Measurements from ENCODE around the gene YPEL4. TPM values are rescaled to one million over a fixed set of nuclear protein-coding genes. Genes with fewer than 3 reads are reported as not detected.

Gene YPEL4
- total RNA-seq, 1 experiment from 2014 or later: 0.28 TPM

DNA sequence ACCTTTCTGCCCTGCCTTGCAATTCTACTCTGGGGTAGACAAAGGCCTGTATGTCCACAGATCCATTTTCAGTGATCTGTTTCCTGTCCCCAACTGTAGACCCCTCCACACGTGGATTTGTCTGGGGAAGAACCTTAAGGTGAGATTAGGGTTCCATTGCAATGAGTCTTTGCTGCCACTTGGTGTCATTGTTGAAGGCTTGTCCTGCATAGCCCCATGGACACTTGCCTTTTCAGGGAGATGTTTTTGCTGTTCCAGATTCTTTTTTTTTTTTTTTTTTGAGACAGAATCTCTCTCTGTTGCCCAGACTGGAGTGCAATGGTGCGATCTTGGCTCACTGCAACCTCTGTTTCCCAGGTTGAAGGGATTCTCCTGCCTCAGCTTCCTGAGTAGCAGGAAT is 30.4 kb downstream of the YPEL4 start:
- CTCF ChIA-PET: no interaction called here
- H3K36me3 Mint-ChIP-seq (ENCODE audit: insufficient read depth, unreplicated experiment): no peaks in the 10 kb centered on the region
- no peaks in the 10 kb centered on the region for H3K9me3 Mint-ChIP-seq (ENCODE audit: low read depth, unreplicated experiment)
- H3K4me1 Mint-ChIP-seq (ENCODE audit: low read depth, unreplicated experiment): no peaks in the 10 kb centered on the region
- H3K27me3 Mint-ChIP-seq (ENCODE audit: unreplicated experiment): no peaks in the 10 kb centered on the region
- no peak for DNase-seq
- H3K4me3 Mint-ChIP-seq (ENCODE audit: low read depth, unreplicated experiment): no peak overlapping the region
- intact Hi-C loops (cut with micrococcal nuclease; ENCODE audit: unreplicated experiment): no loop called here
- TF ChIP-seq, protein P1, sequence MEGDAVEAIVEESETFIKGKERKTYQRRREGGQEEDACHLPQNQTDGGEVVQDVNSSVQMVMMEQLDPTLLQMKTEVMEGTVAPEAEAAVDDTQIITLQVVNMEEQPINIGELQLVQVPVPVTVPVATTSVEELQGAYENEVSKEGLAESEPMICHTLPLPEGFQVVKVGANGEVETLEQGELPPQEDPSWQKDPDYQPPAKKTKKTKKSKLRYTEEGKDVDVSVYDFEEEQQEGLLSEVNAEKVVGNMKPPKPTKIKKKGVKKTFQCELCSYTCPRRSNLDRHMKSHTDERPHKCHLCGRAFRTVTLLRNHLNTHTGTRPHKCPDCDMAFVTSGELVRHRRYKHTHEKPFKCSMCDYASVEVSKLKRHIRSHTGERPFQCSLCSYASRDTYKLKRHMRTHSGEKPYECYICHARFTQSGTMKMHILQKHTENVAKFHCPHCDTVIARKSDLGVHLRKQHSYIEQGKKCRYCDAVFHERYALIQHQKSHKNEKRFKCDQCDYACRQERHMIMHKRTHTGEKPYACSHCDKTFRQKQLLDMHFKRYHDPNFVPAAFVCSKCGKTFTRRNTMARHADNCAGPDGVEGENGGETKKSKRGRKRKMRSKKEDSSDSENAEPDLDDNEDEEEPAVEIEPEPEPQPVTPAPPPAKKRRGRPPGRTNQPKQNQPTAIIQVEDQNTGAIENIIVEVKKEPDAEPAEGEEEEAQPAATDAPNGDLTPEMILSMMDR (IDR thresholded peaks at IDR 0.05; ENCODE audit: unreplicated experiment): no peak
- no peak overlapping the region for H3K27ac Mint-ChIP-seq (ENCODE audit: unreplicated experiment)
- no TSS peak for BruUV-seq (replicated peaks)

DNA sequence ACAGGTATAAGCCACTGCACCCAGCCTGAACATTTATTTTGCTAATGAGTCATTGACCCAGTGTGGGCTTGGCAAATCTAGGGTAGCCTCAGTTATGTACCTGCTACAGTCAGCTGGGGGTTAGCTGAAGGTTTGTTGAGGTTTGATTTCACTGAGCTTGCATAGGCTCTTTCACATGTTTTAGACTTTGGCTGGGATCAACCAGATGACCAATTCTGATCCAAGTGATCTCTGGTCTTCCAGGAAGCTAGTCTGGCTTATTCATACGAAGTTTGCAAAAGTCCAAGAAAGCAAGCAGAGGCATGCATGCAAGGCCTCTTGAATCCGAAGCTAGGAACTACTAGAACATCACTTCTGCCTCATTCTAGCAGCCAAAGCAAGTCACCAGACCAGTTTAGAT is 31.3 kb downstream of the YPEL4 start:
- CTCF ChIA-PET: no interaction called here
- no TSS peak for BruUV-seq (replicated peaks)
- intact Hi-C loops (cut with micrococcal nuclease; ENCODE audit: unreplicated experiment): no loop called here
- H3K9me3 Mint-ChIP-seq (ENCODE audit: low read depth, unreplicated experiment): no peaks in the 10 kb centered on the region
- TF ChIP-seq, protein P1 (IDR thresholded peaks at IDR 0.05; ENCODE audit: unreplicated experiment): no peak
- no peak overlapping the region for H3K27ac Mint-ChIP-seq (ENCODE audit: unreplicated experiment)
- H3K4me1 Mint-ChIP-seq (ENCODE audit: low read depth, unreplicated experiment): no peaks in the 10 kb centered on the region
- no peak for DNase-seq
- no peaks in the 10 kb centered on the region for H3K36me3 Mint-ChIP-seq (ENCODE audit: insufficient read depth, unreplicated experiment)
- no peak overlapping the region for H3K4me3 Mint-ChIP-seq (ENCODE audit: low read depth, unreplicated experiment)
- H3K27me3 Mint-ChIP-seq (ENCODE audit: unreplicated experiment): no peaks in the 10 kb centered on the region

DNA sequence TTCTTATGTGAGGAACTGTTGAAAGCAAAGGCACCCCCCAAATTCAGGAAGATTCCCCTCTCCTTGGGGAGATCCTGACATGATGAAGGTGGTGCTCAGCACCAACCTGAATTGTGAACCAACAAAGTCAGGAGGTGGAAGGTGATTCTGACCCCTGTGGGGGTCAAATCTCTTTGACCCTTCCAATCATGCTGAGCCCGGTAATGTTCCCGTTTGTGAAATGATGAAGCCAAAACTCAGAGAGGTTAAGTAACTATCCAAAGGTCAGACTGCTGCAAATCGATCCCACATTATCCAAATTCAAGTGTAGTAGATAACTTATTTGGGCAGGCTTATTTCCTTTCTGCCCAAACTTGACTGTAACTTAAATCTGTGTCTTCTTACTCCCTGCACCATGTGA is 33.1 kb downstream of the YPEL4 start:
- Mint-ChIP-seq H3K4me3 (ENCODE audit: low read depth, unreplicated experiment) (no peak overlapping the region), H3K4me1 (ENCODE audit: low read depth, unreplicated experiment) (no peaks in the 10 kb centered on the region), H3K9me3 (ENCODE audit: low read depth, unreplicated experiment) (no peaks in the 10 kb centered on the region), H3K27ac (ENCODE audit: unreplicated experiment) (no peak overlapping the region), H3K27me3 (ENCODE audit: unreplicated experiment) (no peaks in the 10 kb centered on the region), H3K36me3 (ENCODE audit: insufficient read depth, unreplicated experiment) (no peaks in the 10 kb centered on the region)
- BruUV-seq (replicated peaks): no TSS peak
- CTCF ChIA-PET: no interaction called here
- intact Hi-C loops (cut with micrococcal nuclease; ENCODE audit: unreplicated experiment): no loop called here
- TF ChIP-seq, protein P1 (IDR thresholded peaks at IDR 0.05; ENCODE audit: unreplicated experiment): no peak
- no peak for DNase-seq

DNA sequence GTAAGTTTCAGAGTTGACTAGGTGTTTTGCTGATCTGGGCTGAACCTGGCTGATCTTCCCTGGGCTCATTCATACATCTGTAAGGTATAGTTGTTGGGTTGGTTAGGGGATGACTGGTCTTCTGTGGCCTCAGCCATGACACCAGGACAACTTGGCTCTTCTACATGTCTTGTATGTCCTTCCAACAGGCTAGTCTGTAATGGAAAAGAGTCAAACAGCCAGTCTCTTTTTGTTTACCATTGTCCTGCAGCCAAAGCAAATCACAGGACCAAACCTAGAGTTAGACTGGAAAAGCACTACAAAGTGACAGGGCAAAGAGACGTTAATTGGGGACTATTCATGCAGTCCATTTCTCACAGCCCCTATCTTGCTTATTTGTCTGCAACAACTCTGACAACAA is 34.4 kb downstream of the YPEL4 start:
- H3K4me3 Mint-ChIP-seq (ENCODE audit: low read depth, unreplicated experiment): no peak overlapping the region
- DNase-seq: no peak
- TF ChIP-seq, protein P1 (IDR thresholded peaks at IDR 0.05; ENCODE audit: unreplicated experiment): no peak
- H3K27me3 Mint-ChIP-seq (ENCODE audit: unreplicated experiment): no peaks in the 10 kb centered on the region
- H3K4me1 Mint-ChIP-seq (ENCODE audit: low read depth, unreplicated experiment): no peaks in the 10 kb centered on the region
- CTCF ChIA-PET: no interaction called here
- intact Hi-C loops (cut with micrococcal nuclease; ENCODE audit: unreplicated experiment): no loop called here
- no peaks in the 10 kb centered on the region for H3K36me3 Mint-ChIP-seq (ENCODE audit: insufficient read depth, unreplicated experiment)
- no TSS peak for BruUV-seq (replicated peaks)
- no peaks in the 10 kb centered on the region for H3K9me3 Mint-ChIP-seq (ENCODE audit: low read depth, unreplicated experiment)
- H3K27ac Mint-ChIP-seq (ENCODE audit: unreplicated experiment): no peak overlapping the region
